G401 (cell line): ENCODE data around the gene EPAS1. TPM values are rescaled to one million over a fixed set of nuclear protein-coding genes. Genes with fewer than 3 reads are reported as not detected.

Source experiments
- DNase-seq: peaks from one replicate; pipeline ENCODE4 v3.0.0-alpha.2; 2015; ENCODE audit warnings: low spot score
- in situ Hi-C: cut with HindIII; loops from 2 replicates; pipeline ENCODE4 v1.10.0; 2016; ENCODE audit warnings: low sequenced_read_pairs, mixed read lengths
- total RNA-seq: library from RNA; depleted of rRNA; stranded (reverse); fragments of >200 nt; shearing (Covaris generic); gene quantifications from 2 replicates; pipeline ENCODE4 v1.2.3, GENCODE V29; 2014; rRNA removed

The EPAS1 gene
- 0.03 TPM in 1 of 2 replicates, not detected in the other for total RNA-seq

GRCh38 chr2:46296840-46297545, at the start of gene EPAS1:
TSS of gene EPAS1 (plus strand) at chr2:46297407. CDS start at chr2:46297912, 505 bp downstream.
- peak; percentile 25 for DNase-seq
- in situ Hi-C loops = no loop called here

- DNase-seq = no peak
- in situ Hi-C loops = no loop called here
Measured at GRCh38 chr2:46248171-46248570, 49.0 kb upstream of the EPAS1 start.

- in situ Hi-C loops = no loop called here
- DNase-seq = no peak
Measured at GRCh38 chr2:46249654-46250053, 47.6 kb upstream of the EPAS1 start.

DNA sequence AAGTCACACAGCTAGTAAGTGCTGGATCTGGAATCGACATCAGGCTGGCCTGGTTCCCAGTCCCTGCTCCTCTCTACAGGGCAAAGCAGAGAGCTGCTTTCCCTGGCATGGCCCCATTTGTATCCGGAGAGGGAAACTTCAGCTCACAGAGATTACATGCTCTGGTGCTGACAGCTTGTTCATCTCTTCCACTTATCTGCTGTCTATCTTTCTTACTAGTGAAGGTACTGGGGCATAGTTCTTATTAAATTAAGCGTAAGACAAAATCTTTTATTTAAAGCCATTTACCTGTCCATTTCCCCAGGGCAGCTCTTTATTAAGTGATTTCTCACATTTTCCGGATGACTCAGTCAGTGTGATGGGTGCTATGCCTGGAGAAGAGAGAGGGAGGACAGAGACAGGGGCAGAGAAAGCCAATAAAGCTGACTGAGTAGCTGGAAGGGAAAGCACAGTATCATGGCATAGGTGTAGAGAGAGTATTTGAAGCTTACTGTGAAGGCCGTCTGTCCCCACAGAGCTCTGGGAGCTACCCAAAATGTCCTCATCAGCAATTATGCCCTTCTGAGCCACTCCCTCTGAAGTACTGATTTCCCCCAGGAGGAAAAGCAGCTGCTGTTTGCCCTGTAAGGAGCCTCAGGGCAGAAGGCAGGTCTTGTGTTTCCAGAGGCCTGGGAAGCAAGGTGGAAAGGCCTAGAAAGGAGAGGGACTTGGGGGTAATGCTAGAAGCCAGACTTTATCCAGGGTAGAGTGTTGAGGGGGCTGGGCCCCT, 44.1 kb upstream of the EPAS1 start:
- in situ Hi-C loops = no loop called here
- DNase-seq = peak; percentile 43

- in situ Hi-C loops = no loop called here
- no peak for DNase-seq
Measured at GRCh38 chr2:46254474-46254873, 42.7 kb upstream of the EPAS1 start.

DNA sequence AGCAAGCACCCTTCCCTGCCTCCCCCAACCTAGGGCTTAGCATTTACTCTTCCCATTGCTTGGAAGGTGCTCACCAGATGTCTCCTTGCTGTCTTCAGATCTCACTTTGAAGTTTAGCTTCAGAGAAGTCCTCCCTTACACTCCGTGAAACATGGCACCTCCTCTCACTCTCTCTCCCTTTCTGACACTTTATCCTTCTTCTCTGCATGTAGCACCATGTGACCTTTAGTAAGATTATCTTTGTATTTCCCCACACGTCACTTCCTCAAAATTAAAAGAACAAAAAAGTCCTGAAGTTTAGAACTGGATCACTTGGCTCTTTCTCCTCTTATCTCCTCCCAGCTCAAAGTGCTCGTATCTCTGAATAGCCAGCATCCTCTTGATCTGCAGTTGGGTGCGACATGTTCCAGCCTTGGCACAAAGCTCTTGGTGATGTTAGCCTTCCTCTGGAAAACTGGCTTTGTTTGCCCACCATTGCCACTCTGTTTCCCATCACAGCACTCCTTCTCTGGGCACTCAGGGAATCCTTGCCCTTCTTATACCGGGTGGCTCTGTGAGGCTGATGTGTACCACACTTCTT, 40.6 kb upstream of the EPAS1 start:
- DNase-seq = no peak
- in situ Hi-C loops = no loop called here

- DNase-seq = no peak
- in situ Hi-C loops = no loop called here
Measured at GRCh38 chr2:46257476-46257875, 39.7 kb upstream of the EPAS1 start.

DNA sequence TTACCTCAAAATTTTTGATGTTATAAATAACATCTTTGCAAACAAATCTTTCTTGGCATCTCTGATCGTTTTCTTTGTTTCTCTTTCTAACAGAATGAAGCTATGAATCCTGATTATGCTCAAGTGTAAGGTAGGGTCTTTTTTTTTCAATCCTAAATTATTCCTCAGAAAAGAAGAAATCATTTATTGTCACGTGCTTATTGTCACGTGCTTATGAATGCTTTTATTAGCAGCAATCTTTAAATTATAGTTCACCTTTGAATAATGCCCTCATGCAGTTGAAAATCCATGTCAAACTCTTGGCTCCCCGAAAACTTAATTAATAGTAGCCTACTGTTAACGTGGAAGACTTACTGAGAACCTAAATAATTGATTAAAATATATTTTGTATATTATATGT, 39.2 kb upstream of the EPAS1 start:
- in situ Hi-C loops = no loop called here
- DNase-seq = no peak

DNA sequence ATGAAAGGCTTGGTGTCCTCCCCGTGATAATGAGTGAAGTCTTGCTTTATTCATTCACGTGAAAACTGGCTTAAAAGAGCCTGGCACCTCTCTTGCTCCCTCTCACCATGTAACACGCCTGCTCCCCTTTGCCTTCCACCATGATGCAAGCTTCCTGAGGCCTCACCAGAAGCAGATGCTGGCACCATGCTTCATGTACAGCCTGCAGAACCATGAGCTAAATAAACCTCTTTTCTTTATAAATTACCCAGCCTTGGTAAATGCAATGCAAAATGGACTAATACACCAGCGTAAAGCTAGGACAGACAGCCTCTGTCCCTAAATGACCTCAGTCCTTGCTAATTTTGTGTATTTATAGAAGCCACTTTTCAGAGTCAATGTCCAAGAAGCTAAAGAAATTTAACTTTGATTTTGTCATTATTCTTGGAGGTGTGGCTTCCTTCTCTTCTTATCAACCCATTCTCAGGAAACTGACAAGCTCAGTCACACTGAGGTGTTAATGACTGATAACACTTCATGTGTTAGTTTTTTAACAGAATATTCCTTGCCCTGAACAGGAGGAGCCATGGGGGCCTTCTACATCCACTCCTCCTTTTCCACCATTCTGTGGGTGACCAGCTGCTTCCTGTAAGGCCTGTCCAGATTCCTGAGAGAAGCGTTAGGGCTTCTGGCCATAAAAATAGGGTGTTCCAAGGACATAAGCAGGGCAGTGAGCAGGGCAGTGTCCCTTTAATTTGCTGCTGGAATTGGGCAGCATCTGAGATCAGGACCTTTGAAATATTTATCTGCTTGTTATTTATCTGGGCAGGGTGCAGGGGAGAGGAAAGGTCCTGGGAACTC, 38.0 kb upstream of the EPAS1 start:
- DNase-seq = no peak
- in situ Hi-C loops = no loop called here

GRCh38 chr2:46259777-46260168, 37.4 kb upstream of the EPAS1 start:
- in situ Hi-C loops = no loop called here

DNA sequence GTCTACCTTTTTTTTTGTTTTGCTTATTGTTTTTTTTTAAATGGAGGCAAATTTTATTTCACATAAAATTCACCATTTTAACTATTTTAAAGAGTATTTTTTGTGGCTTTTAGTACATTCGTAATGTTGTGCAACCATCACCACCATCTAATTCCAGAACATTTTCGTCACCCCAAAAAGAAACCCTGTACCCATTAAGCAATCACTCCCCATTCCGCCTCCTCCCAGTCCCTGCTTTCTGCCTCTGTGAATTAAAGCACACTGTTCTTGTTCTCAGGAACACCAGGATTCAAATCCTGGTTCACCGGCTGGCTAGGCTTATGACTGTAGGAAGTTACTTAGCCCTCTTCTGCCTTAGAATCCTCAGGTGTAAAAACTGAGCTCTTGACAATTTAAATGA, 36.9 kb upstream of the EPAS1 start:
- DNase-seq = no peak
- in situ Hi-C loops = no loop called here

More at GRCh38 chr2:46259777-46260168, 37.4 kb upstream of the EPAS1 start:
- DNase-seq = no peak

DNA sequence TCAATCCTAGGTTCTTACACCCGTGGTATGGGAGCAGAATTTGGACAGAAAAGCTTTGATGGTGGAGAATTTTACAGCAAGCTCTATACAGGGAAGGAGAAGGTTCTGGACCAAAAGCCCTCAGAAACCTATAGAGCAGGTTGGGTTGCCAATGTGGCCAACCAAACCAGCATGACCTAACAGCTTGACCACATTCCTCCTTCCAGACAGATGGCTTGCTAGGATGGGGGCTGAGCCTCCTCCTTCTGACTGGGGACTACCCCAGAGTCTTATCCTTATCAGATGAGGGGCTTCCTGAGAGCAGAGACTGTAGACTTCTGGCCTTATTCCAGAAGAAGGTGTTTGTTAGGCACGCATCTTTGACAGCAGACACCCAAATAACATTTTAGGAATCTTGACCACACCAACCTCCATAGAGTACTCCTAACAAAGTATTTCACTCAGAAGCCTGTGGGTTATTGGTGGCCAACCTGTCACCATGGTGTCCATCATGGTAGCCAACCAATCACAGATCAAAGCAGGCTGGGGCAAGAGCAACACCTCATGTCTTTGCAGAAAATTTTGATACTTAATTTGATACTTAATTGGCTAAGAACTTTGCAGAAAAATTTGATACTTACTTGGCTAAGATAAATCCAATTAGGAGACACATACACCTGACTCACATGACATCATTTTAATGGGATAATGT, 34.8 kb upstream of the EPAS1 start:
- no peak for DNase-seq
- in situ Hi-C loops = no loop called here

- in situ Hi-C loops = no loop called here
- no peak for DNase-seq
Measured at GRCh38 chr2:46263347-46263746, 33.9 kb upstream of the EPAS1 start.

GRCh38 chr2:46264447-46264846, 32.8 kb upstream of the EPAS1 start:
- DNase-seq = no peak
- in situ Hi-C loops = no loop called here

DNA sequence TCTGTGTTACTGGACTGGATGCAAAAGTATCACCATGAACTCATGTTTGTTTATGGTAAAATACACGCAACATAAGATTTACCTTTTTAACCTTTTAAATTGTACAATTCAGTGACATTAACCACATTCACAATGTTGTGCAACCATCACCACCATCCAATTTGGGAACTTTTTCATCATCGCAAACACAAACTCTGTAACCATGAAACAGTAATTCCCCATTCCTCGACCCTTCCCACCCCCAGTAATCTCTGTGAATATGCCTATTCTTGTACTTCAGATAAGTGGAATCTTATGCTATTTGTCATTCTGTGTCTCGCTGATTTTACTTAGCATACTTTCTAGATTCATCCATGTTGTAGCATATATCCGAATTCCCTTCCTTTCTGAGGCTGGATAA, 31.1 kb upstream of the EPAS1 start:
- in situ Hi-C loops = no loop called here

GRCh38 chr2:46267616-46268015, 29.6 kb upstream of the EPAS1 start:
- in situ Hi-C loops = no loop called here
- no peak for DNase-seq

More for the DNA sequence above, 31.1 kb upstream of the EPAS1 start:
- no peak for DNase-seq

- DNase-seq = no peak
- in situ Hi-C loops = no loop called here
Measured at GRCh38 chr2:46268196-46268595, 29.0 kb upstream of the EPAS1 start.

DNA sequence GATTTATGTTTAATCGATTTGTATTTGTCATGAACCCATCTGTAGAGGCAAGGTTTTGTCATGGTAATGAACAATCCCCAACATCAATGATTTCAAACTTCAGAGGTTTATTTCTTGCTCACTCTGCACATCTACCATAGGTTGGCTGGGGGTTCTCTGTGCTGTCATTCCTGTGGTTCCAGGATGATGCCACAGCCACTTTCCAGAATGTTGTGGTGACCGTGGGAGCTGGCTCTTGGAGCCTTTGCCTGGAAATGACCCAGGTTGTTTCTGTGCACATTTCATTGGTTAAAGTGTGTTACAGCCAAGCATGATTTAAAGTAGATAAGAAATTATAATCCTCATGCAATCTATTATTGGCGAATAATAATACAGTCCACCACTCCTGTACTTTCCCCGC, 28.2 kb upstream of the EPAS1 start:
- in situ Hi-C loops = no loop called here
- DNase-seq = no peak
